Right ventricle myocardium superior (tissue), 1 donor: Measurements from ENCODE around the gene CFAP73. TPM values are rescaled to one million over a fixed set of nuclear protein-coding genes. Genes with fewer than 3 reads are reported as not detected.
"Not testable (repeated sequence)": the region's sequence is repeated elsewhere in the genome, so short reads cannot be mapped to it uniquely, and the experiment has no call there.

Experiments used
- ATAC-seq: fragments of 200-7000 bp; cut with Tn5 transposase; one replicate; pipeline ENCODE4 v1.9.1; 2020; ENCODE audit warnings: mild to moderate bottlenecking; ENCODE audit not compliant: poor library complexity
- DNase-seq: peaks from one replicate; pipeline ENCODE4 v3.0.0-alpha.2; 2020
- intact Hi-C: fragments of 100-400 bp; cut with DNase I; formaldehyde crosslinking; loops from one replicate; pipeline ENCODE4 v1.11.2; 2022
- total RNA-seq: library from RNA; stranded (reverse); fragmentation: NEBNext Ultra II Directional; extraction: Animal tissue kit (Norgen Biotek cat#: 25700); gene quantifications from one replicate; pipeline ENCODE4 v1.2.1, GENCODE V29; 2021
- donor health status: DM: no; HTN: yes; CAD: no; lungs with severe emphysema.

The CFAP73 gene
- total RNA-seq, 1 donor from 2014 or later = not detected

DNA sequence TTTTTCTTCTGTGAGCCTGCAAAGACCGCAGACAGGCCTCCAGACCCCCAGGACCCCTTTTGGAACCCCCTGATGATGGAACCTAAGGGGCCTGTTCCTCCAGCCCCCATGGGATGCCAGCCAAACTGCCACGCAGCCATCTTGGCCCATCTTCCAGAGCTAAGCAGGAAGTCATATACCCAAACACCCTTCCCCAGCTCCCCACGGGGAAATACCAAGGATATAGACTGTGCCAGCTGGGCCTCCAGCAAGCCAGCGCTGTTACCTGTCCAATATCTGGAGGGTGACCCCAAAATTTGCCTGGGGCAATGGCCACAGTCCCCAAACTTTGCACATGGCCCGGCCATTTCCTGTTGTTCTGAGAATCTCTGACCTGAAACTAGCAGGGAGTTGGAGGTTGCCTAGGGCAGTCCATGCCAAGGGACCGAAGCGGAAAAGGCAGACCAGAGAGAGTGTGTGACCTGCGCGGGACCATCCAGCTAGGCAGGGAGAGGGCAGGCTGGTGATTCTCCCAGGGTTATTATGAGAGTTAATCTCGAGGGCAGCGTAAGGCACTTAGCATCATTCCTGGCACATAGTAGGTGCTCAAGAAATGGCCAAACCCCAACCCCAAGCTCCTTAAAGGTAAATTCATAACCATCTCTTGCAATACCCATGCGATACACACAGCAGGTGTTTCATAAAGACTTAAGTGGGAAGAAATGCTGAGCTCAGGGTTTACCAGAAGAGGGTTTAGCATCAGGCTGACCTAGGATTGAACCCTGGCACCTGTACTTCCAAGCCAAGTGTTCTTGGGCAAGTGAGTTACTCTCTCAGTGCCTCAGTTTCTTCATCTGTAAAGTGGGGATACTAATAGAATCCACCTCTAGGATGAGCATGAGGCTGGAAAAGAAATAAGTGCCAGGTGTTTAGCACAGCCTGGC, 11.4 kb upstream of the CFAP73 start:
- ATAC-seq (no peak), DNase-seq (peak; percentile 8)
- intact Hi-C loops = no loop called here

DNA sequence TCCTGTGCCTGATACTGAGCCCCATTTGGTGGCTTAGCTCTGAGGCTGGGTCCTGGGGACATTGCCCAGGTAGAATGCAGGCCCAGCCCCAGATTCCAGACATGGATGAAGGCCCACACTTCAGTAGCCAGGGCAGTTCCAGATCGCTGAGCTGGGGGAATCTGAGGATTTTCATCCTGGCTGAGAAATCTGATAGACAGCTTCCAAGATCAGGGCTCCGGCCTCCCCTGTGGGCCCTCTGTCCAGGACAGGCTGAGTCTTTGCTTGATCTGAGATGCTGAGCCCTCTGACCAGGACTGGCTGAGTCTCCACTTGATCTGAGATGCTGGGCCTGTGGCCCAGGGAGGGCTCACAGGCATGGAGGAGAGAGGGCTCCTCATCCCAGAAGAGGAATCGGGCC, 10.7 kb upstream of the CFAP73 start:
- ATAC-seq = no peak
- DNase-seq = peak; percentile 39

DNA sequence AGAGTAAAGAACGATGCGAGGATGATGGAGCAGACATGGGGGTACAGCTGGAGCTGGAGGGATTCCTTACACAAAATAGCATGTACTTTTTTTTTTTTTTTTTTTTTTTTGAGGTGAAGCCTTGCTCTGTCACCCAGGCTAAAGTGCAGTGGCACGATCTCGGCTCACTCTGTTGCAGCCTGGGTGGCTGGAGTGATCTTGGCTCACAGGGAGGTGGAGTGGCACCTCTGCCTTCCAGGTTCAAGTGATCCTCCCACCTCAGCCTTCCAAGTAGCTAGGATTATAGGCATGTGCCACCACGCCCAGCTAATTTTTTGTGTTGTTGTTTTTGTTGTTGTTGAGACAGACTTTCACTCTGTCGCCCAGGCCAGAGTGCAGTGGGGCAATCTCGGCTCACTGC, 8.8 kb upstream of the CFAP73 start:
- intact Hi-C loops = no loop called here
- ATAC-seq (no peak), DNase-seq (peak; percentile 17)

More for the DNA sequence above, 10.7 kb upstream of the CFAP73 start:
- intact Hi-C loops = no loop called here

DNA sequence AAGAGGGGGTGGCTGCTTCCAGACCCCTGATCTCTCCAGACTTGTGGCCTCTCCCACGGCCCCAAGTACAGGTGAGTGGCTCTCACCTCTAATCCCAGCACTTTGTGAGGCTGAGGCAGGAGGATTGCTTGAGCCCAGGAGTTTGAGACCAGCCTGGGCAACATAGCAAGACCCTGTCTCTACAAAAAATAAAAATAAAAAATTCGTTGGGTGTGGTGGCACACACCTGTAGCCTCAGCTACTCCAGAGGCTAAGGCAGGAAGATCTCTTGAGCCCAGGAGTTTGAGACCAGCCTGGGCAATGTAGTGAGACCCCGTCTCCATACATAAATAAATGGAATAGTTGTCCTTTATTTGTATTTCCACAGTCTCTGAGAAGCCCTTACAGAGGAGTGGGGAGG, 7.8 kb upstream of the CFAP73 start:
- peak; percentile 9 for DNase-seq
- intact Hi-C loops, ATAC-seq: not testable (repeated sequence)

DNA sequence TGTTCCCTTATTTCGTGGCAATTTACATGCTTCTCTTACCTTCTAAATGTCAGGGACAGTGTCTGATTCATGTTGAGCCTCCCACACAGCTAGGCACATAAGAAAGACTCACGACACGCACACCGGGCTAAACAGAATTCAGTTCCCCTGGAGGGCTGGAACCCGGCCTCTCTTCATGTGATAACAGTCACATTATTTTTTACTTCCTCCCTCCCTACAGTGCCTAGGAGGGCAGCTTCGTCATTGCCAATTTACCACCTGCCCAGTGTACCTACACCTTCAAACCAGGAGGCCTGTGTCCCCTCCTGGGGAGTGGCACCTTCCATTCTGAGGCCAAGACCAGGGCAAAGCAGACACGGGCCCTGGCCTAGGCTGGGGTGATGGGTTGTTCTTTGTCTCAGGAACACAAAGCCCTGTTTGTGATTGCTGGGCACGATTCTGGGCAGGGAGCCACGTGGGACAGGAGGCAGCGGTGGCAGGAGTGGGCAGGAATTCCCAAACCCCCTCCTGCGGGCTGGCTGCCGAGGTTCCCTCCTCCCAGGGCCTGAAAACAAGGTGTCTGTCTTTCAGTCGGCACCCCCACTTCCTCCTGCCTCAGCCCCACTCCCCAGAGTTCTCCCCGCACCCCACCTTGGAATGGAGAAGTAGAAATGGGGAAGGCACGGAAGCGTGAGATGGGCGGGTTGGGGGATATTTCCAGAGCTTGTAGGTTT, 7.2 kb upstream of the CFAP73 start:
- peak; percentile 83 for ATAC-seq
- peak; percentile 57 for DNase-seq
- intact Hi-C loops = no loop called here

DNA sequence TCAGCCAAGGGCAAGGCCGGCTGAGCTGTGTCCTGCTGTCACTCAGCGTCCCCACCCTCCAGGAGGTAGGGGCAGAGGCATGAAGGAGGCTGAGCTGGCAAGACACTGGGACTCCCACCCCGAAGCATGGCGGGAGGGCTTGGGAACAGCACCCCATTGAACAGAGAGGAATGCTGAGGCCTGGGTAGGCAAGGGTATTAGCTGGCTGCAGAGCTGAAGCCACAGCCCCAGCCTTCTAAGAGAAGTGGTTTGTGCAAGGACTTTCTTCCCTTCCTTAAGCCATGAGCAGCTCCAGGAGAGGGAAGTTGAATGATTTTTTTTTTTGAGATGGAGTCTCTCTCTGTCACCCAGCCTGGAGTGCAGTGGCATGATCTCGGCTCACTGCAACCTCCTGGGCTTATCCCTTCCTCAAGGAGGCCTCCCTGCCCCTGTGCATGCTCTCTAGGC, 6.6 kb upstream of the CFAP73 start:
- no peak for DNase-seq
- intact Hi-C loops = no loop called here
- peak; percentile 59 for ATAC-seq

DNA sequence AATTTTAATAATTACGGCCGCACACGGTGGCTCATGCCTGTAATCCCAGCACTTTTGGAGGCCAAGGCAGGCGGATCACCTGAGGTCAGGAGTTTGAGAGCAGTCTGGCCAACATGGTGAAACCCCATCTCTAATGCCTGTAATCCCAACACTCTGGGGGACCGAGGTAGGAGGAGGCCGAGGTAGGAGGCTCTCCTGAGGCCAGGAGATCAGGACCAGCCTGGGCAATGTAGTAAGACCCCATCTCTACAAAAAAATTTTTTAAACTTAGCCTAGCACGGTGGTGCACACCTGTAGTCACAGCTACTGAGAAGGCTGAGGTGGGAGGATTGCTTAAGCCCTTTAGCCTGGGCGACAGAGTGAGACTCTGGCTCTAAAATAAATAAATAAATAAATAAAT, 5.6 kb upstream of the CFAP73 start:
- intact Hi-C loops = no loop called here
- peak; percentile 6 for DNase-seq
- ATAC-seq = no peak

DNA sequence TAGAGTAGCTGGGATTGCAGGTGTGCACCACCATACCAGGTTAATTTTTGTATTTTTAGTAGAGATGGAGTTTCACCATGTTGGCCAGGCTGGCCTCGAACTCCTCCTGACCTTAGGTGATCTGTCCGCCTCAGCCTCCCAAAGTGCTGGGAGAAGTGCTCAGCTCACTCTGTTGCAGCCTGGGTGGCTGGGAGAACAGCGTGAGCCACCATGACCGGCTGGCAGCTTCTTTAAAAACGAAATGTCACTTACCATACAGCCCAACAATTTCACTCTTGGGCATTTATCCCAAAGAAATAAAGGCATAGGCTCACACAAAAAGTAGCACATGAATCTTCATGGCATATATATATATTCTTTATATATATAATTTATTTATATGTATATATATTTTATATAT, 4.7 kb upstream of the CFAP73 start:
- intact Hi-C loops = no loop called here
- no peak for ATAC-seq
- no peak for DNase-seq

DNA sequence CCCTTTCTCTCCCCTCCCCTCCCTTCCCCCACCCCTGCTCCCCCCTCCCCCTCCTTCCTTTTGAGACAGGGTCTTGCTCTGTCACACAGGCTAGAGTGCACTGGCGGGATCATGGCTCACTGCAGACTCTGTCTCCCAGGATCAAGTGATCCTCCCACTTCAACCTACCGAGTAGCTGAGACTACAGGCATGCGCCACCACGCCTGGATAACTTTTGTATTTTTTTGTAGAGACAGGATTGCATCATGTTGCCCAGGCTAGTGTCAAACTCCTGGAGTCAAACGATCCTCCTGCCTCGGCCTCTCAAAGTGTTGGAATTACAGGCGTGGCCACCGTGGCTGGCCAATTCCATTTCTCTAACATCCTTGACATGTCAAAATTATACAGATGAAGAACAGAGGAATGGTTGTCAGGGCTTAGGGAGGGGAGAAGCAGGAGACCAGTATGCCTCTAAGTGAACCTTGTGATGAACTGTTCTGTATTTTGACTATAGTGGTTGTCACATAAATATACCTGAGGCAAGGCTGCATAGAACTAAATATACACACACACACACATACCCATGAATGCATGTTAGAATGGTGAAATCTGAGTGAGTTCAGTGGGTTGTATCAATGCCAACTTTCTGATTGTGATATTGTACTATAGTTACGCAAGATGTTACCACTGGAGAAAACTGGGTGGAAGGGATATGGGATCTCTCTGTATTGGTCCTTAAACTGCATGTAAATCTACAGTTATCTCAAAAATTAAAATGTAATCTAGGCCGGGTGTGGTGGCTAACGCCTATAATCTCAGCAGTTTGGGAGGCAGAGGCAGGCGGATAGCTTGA, 3.6 kb upstream of the CFAP73 start:
- ATAC-seq (no peak), DNase-seq (peak; percentile 10)
- intact Hi-C loops = no loop called here

DNA sequence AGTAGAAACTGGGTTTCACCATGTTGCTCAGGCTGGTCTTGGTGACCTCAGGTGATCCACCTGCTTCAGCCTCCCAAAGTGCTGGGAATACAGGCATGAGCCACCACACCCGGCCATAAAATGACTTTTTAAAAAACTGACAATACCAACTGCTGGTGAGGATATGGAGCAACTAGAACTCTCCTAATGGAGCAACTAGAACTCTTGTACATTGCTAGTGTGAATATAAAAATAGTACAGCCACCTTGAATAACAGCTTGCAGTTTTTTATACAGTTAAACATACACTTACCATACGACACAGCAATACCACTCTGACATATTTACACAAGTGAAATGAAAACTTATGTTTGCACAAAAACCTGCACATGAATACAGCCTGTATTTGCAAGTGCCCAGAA, 2.5 kb upstream of the CFAP73 start:
- ATAC-seq = no peak
- intact Hi-C loops = no loop called here
- DNase-seq = no peak

DNA sequence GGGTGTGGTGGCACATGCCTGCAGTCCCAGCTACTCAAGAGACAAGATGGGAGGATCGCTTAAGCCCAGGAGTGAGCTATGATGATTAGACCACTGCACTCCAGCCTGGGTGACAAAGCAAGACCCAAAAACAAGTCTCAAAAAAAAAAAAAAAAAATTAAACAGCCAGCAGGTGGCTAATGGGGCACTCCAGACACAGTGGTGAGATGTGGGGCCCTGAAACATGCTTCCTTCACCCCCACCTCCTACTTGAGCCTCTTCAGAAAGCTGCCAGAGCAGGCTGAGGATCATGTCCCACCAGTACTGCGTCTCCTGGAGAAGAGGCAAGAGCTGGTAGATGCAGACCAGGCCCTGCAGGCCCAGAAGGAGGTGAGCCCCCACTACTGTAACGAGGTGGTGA, 2.1 kb downstream of the CFAP73 start:
- ATAC-seq (no peak), DNase-seq (no peak)
- intact Hi-C loops = loop anchor here (5.0 kb wide), 1 partner anchor 104 kb away; no protein-coding TSS in a partner anchor

DNA sequence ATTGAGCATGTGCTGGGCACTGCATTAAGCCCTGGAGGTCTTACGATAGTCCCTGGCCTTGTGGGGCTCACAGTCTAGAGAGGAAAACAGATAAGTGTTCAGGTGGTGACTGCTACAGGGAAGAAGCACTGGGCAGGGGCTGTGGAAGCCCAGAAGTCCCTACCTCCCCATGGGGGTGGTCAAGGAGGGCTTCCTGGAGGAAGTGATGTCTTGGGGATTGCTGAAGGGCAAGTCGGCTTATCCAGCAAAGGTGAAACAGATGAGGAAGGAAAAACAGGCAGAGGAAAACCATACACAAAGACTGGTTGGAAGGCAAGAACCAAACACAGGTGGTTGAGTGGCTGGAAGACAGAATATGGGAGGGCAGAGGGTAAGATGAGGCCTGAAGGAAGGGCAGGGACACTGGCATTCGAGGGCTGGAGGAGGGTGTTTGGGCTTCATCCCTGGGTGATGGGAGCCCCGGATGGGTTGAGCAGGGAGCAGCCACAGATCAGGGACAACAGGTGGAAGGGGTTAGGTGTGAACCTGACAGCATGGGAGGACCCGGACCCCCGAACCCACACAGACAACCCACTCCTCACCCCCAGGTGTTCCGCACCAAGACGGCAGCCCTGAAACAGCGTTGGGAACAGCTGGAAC, 2.8 kb downstream of the CFAP73 start:
- DNase-seq = no peak
- intact Hi-C loops = loop anchor here (5.0 kb wide), 1 partner anchor 105 kb away; no protein-coding TSS in a partner anchor
- no peak for ATAC-seq

DNA sequence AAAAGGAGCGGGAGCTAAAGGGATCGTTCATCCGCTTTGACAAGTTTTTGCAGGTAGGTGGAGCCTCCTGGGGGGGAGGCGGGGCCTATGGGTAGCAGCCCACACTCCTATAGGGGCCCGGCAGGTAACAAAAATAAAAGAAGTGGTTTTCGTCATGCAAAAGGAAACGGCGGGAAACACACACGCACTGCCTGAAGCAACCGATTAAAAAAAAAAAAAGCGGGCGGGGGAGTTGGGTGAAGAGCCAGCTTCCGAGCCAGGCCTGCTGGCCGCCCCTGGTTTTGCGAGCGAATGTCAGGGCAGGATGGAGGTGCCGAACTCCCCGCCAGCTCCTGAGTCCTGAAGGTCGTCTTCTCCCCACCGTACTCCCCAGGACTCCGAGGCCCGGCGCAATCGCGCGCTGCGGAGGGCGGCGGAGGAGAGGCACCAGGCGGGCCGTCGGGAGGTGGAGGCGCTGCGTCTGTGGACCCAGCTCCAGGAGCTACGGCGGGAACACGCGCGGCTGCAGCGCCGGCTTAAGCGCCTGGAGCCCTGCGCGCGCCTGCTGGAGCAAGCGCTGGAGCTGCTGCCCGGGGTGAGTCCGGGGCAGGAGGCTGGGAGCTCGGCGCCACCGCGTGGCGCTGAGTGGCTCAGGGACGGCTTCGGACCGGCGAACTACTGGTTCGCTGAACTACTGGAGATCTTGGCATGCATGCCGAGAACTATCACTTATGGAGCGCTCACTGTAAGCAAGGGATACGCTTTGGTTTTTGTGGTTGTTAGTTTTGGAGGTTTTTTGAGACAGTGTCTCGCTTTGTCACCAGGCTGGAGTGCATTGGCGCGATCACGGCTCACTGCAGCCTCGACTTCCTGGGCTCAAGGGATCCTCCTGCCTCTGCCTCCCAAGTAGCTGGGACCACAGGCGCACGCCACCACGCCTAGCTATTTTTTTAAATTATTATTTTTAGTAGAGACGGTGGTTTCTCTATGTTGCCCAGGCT, 3.6 kb downstream of the CFAP73 start:
- DNase-seq = peak; percentile 83
- intact Hi-C loops = loop anchor here (5.0 kb wide), 1 partner anchor 106 kb away; no protein-coding TSS in a partner anchor
- peak; percentile 93 for ATAC-seq

DNA sequence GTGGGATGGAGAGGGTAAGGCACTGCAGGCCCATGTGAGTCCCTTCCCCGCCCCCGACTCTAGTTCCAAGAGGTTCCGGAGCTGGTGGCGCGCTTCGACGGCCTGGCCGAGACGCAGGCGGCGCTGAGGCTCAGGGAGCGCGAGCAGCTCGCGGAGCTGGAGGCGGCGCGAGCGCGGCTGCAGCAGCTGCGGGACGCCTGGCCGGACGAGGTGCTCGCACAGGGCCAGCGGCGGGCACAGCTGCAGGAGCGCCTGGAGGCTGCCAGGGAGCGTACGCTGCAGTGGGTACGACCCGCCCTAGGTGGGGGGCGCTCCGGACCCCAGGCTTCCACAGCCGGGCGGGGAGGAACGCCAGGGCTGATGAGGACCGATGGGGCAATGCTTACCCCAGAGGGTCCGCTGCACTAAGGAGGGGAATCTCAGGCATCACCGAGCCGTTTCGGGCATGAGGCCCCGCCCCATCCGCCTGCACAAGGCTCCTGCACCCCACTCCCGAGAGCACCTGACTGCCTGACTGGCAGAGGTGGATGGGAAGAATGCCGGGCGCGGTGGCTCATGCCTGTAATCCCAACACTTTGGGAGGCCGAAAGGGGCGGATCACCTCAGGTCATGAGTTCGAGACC, 4.9 kb downstream of the CFAP73 start:
- intact Hi-C loops = loop anchor here (5.0 kb wide), 1 partner anchor 107 kb away; no protein-coding TSS in a partner anchor
- no peak for ATAC-seq
- DNase-seq = no peak

DNA sequence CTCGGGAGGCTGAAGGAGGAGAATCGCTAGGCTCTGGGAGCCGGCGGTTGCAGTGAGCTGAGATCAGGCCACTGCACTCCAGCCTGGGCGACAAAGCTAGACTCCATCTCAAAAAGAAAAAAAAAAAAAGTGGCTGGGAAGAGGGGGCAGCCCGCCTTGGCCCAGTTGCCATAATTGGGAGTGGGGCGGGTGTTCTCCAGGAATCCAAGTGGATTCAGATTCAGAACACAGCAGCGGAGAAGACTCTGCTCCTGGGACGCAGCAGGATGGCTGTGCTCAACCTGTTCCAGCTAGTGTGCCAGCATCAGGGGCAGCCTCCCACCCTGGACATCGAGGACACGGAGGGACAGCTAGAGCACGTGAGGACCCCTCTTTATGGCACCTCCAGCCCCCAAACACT, 5.5 kb downstream of the CFAP73 start:
- ATAC-seq (no peak), DNase-seq (no peak)
- intact Hi-C loops = no loop called here

DNA sequence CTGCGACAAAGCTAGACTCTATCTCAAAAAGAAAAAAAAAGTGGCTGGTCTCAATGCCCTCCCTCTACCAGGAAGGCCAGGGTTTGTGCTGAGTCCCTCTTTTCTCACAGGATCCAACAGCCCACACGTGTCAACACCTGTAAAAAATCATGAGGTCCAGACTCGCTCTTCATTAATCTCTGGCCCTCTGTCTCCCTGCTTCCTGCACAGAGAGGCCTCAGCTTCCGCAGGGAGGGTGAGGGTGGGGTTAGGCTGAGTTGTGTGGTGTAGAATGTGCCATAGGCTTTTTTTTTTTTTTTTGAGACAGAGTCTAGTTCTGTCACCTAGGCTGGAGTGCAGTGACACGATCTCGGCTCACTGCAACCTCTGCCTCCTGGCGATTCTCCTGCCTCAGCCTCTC, 6.1 kb downstream of the CFAP73 start:
- ATAC-seq = no peak
- intact Hi-C loops = no loop called here
- no peak for DNase-seq
